Measurements from ENCODE around the gene OR2J3.
"Not testable (repeated sequence)": the region's sequence is repeated elsewhere in the genome, so short reads cannot be mapped to it uniquely, and the experiment has no call there.

The OR2J3 gene

DNA sequence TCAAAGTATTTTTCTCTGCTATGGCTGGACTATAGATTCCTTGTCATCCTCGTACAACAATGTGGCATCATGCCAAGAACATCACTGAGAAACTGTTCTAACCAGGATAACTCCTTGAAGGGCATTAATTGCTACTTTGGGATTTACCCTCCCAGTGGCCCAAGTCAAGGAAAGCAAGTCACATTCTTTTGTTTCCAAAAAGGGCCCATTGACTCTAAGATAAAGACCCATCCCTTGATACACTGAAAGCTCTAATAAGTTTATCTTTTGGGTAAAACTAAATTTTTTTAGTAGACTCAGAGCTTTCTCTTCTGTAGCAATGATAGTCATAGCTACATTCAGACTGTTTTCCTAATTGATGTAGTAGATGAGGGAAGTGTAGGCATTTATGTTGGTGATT, at the start of gene OR2J3:
OR2J3 (plus strand) TSS at position 301 of the 400 bp plus-strand sequence. CDS start 3,833 bp downstream, outside the sequence.
- DNase-seq = no peak

DNA sequence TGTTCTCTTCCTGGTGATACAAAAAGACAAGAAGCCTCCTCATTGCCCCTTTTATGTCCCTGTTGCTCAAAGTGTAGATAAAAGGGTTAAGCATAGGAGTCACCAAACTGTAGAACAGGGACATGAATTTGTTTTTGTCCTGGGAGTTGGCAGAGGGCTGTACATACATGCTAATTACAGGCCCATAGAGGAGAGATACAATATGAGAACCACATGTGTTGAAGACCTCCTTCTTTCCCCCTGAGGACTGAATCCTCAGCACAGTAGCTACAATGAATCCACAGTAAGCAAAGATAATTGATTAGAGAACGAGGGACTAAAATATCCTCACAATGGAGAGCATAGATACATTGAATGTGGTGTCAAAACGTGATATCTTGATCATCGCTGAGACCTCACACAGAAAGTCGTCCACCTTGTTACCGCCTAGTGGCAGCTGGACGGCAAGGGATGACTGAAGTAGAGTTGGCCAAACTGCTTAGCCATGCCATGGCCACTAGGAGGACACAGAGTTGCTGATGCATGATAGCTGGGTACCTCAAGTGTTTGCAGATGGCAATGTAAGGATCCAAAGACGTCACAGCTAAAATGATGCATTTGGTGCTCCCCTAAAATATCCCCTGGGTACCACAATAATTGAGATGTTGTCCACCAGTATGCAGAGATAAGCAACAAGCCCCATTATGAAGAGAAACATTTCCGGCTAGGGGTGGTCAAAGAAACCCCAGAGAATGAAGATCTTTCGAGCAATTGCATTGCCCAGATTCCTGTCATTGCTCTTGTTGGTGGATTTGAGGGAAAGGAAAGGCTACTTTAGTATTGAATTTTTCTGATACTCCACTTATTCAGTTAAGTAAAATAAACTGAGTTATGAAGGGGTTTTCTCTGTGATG, 35.8 kb upstream of the OR2J3 start:
- no peak for DNase-seq

- DNase-seq = no peak
Observed at GRCh38 chr6:29079203-29079602, 28.7 kb upstream of the OR2J3 start.

DNA sequence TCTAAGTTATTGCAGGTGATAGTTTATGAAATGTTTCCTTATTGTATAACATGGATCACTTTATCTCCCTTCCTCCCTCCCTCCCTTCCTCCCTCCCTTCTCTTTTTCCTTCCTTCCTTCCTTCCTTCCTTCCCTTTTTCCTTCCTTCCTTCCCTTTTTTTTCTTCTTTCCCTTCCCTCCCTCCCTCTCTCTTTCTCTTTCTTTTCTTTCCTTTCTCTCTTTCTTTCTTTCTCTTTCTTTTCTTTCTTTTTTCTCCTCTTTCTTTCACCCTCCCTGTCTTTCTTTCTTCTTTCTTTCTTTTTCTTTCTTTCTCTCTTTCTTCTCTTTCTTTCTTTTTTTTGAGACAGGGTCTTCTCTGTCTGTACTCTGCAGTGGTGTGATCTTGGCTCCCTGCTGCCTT, 26.5 kb upstream of the OR2J3 start:
- DNase-seq = no peak

DNA sequence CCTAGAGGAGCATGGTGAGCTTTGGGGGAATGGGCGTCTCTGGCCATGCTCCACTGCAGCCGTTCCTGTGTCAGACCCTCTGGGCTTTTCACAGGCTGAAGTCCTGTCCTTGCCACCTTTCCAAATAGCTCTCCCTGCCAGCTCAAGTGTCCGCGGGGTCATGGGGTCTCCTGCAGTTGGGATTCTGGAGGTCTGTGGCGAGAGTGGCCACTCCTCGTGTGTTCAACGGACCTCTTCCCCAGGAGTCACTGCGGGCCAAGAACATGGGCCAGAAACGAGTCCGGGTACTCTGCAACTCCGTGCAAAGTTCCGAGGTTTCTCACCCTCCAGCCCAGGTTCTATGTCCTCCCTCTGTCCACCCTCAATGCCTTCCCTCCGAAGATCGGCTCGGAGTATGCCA, 25.4 kb upstream of the OR2J3 start:
- no peak for DNase-seq

DNA sequence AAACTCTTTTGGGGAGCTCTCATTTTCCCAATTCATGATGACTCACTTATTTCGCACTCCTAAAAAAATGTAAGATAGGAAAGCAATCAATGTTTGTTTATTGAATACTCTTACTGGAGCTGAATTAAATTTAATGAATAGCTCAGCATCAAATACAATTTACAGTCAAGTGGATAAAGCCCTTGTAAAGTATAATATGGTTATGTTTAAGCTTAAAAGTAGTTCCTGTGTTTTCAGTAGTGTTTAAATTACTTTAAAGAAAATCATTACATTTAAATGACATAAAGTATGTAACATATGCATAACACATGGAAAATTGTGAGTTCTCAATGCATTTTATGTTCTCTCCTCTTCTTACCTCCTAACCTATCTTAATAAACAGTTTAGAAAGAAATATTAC, 20.6 kb upstream of the OR2J3 start, which contains the start of gene OR2B3:
OR2B3 (minus strand) TSS at position 101 of the 400 bp plus-strand sequence; CDS start at position 36, 65 bp downstream.
- no peak for DNase-seq

- no peak for DNase-seq
Observed at GRCh38 chr6:29092957-29093356, 14.9 kb upstream of the OR2J3 start.

GRCh38 chr6:29097803-29098202, 10.1 kb upstream of the OR2J3 start:
- no peak for DNase-seq

- no peak for DNase-seq
Observed at GRCh38 chr6:29099190-29099589, 8.7 kb upstream of the OR2J3 start, which contains the start of gene OR2J1. Gene OR2J1, plus strand, starts transcription at chr6:29099490. Its CDS starts 1,453 bp downstream, at chr6:29100943.

GRCh38 chr6:29112135-29112534, 4.3 kb downstream of the OR2J3 start:
- no peak for DNase-seq

GRCh38 chr6:29114964-29115363, 7.1 kb downstream of the OR2J3 start:
- not testable (repeated sequence) for DNase-seq

GRCh38 chr6:29129326-29130012, 21.6 kb downstream of the OR2J3 start:
- no peak for DNase-seq

GRCh38 chr6:29130644-29131043, 22.8 kb downstream of the OR2J3 start:
- no peak for DNase-seq

GRCh38 chr6:29131691-29132090, 23.8 kb downstream of the OR2J3 start:
- no peak for DNase-seq

- DNase-seq = no peak
Observed at GRCh38 chr6:29137724-29138123, 29.9 kb downstream of the OR2J3 start.

DNA sequence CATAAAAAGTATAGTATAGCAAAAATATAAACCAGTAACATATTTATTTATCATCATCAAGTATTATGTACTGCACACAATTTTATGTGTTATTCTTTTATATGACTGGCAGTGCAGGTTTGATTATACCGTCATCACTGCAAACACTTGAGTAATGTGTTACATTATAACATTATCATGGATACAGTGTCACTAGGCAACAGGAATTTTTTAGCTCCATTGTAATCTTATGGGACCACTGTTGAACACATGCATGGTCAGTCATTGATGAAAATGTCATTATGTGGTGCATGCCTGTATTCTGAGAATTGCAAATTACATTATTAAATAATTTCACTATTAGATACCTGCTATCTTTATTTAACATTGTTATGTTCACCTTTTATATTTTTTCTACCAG, 33.7 kb downstream of the OR2J3 start:
- DNase-seq = no peak

- DNase-seq = no peak
Observed at GRCh38 chr6:29142309-29142708, 34.5 kb downstream of the OR2J3 start.

DNA sequence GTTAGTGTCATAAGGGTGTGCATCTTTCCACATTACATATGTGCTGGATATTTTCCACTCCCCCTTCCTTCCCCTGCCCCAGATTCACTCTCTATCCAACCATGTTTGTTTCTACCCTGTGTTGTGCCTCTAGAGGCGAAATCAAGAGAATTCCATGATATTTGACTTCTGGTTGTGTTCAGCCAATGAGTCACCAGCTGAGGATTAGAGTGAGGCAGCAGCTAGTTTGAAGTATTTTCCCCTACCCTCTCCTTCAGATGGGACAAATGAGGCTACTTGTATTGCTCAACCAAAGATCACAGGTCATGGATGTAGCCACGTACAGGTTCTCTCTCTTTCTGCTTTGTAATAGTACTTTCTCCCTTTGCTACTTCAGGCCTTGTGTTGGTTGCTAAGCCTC, 38.3 kb downstream of the OR2J3 start:
- no peak for DNase-seq

DNA sequence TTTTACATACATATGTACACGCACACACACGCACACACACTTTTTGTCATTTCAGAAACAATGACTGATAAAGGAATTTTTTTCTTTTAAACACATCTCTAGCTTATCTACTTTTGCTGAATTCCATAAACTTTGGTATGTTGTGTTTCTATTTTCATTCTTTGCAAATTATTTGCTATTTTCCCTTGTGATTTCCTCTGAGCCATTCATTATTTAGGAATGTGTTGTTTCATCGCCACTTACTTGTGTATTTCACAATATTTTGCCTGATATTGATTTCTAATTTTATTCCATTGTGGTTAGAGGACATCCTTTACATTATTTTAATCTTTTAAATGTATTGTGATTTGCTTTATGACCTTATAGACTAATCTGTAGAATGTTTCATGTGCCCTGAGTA, 39.2 kb downstream of the OR2J3 start:
- DNase-seq = no peak

GRCh38 chr6:29149444-29149843, 41.6 kb downstream of the OR2J3 start:
- DNase-seq = not testable (repeated sequence)

DNA sequence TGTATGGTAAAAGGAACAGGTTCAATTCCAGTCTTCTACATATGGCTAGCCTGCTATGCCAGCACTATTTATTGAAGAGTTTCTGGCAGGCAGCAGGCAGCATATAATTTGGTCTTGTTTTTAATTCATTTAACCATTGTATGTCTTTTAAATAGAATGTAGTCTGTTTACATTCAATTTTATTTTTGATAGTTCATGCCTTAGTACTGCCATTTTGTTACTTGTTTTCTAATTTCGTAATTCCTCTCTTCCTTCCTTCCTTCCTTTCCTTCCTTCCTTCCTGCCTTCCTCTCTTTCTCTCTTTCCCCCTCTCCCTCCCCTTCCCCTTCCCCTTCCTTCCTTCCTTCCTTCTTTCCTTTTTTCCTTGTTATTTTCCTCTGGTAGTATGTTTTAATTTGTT, 45.2 kb downstream of the OR2J3 start:
- no peak for DNase-seq

- not testable (repeated sequence) for DNase-seq
Observed at GRCh38 chr6:29155182-29155581, 47.3 kb downstream of the OR2J3 start.

- DNase-seq = not testable (repeated sequence)
Observed at GRCh38 chr6:29159922-29160321, 52.1 kb downstream of the OR2J3 start.

Measured in activated CD8-positive, alpha-beta memory T cell treated with anti-CD3 and anti-CD28 coated beads, Interleukin-2, amount 50 U/mL, for 4 hours (primary cell).